GM21717 (cell line): ENCODE data around the gene NKAIN2.
"Not testable (repeated sequence)": the region's sequence is repeated elsewhere in the genome, so short reads cannot be mapped to it uniquely, and the experiment has no call there.

ENCODE experiments used
- ATAC-seq: cut with Tn5 transposase; IDR thresholded peaks from one replicate; pipeline ENCODE4 v1.9.1; 2021; ENCODE audit warnings: mild to moderate bottlenecking, moderate library complexity; ENCODE audit not compliant: unreplicated experiment

NKAIN2 gene

GRCh38 chr6:124022051-124022450 is 218.4 kb downstream of the NKAIN2 start:
- ATAC-seq = not testable (repeated sequence)

- no peak for ATAC-seq
These were observed 219.0 kb downstream of the NKAIN2 start for GRCh38 chr6:124022641-124023040.

- ATAC-seq = no peak
These were observed 223.0 kb downstream of the NKAIN2 start for GRCh38 chr6:124026694-124027093.

- ATAC-seq = no peak
These were observed 223.7 kb downstream of the NKAIN2 start for GRCh38 chr6:124027392-124027791.

GRCh38 chr6:124028117-124028516 is 224.5 kb downstream of the NKAIN2 start:
- no peak for ATAC-seq

GRCh38 chr6:124029567-124029966 is 225.9 kb downstream of the NKAIN2 start:
- ATAC-seq = no peak

- no peak for ATAC-seq
These were observed 229.8 kb downstream of the NKAIN2 start for GRCh38 chr6:124033501-124033900.

- no peak for ATAC-seq
These were observed 232.7 kb downstream of the NKAIN2 start for GRCh38 chr6:124036384-124036783.

- ATAC-seq = peak; percentile 97
These were observed 237.0 kb downstream of the NKAIN2 start for GRCh38 chr6:124040655-124041054.

GRCh38 chr6:124052120-124052519 is 248.5 kb downstream of the NKAIN2 start:
- ATAC-seq = no peak

- no peak for ATAC-seq
These were observed 249.7 kb downstream of the NKAIN2 start for GRCh38 chr6:124053315-124053714.

GRCh38 chr6:124054034-124054433 is 250.4 kb downstream of the NKAIN2 start:
- peak; percentile 65 for ATAC-seq

- ATAC-seq = no peak
These were observed 251.7 kb downstream of the NKAIN2 start for GRCh38 chr6:124055395-124055794.

GRCh38 chr6:124055963-124056362 is 252.3 kb downstream of the NKAIN2 start:
- ATAC-seq = no peak

GRCh38 chr6:124056407-124057334 is 253.0 kb downstream of the NKAIN2 start:
- ATAC-seq = no peak

- ATAC-seq = no peak
These were observed 253.8 kb downstream of the NKAIN2 start for GRCh38 chr6:124057461-124057860.

GRCh38 chr6:124064317-124065113 is 260.9 kb downstream of the NKAIN2 start:
- peak; percentile 77 for ATAC-seq

- ATAC-seq = no peak
These were observed 262.6 kb downstream of the NKAIN2 start for GRCh38 chr6:124066269-124066668.

- no peak for ATAC-seq
These were observed 263.4 kb downstream of the NKAIN2 start for GRCh38 chr6:124066946-124067552.

- no peak for ATAC-seq
These were observed 265.7 kb downstream of the NKAIN2 start for GRCh38 chr6:124069230-124069950.

- ATAC-seq = no peak
These were observed 269.4 kb downstream of the NKAIN2 start for GRCh38 chr6:124073021-124073420.
